ENCODE data around the gene GULP1.
"Not testable (repeated sequence)": the region's sequence is repeated elsewhere in the genome, so short reads cannot be mapped to it uniquely, and the experiment has no call there.

Gene GULP1

GRCh38 chr2:188492751-188493150 lies 201.1 kb downstream of the GULP1 start:
- no peak for DNase-seq

- no peak for DNase-seq
Measured at GRCh38 chr2:188494906-188495305, 203.2 kb downstream of the GULP1 start.

GRCh38 chr2:188495969-188496431 lies 204.3 kb downstream of the GULP1 start:
- DNase-seq = no peak

- DNase-seq = no peak
Measured at GRCh38 chr2:188497726-188498125, 206.1 kb downstream of the GULP1 start.

GRCh38 chr2:188503975-188504374 lies 212.3 kb downstream of the GULP1 start:
- DNase-seq = no peak

- DNase-seq = no peak
Measured at GRCh38 chr2:188506843-188507242, 215.2 kb downstream of the GULP1 start.

GRCh38 chr2:188511346-188511745 lies 219.7 kb downstream of the GULP1 start:
- DNase-seq = no peak

GRCh38 chr2:188512456-188512855 lies 220.8 kb downstream of the GULP1 start:
- peak; percentile 11 for DNase-seq

- no peak for DNase-seq
Measured at GRCh38 chr2:188515918-188516317, 224.2 kb downstream of the GULP1 start.

- DNase-seq = no peak
Measured at GRCh38 chr2:188517549-188518215, 226.0 kb downstream of the GULP1 start.

- no peak for DNase-seq
Measured at GRCh38 chr2:188518381-188518780, 226.7 kb downstream of the GULP1 start.

- DNase-seq = no peak
Measured at GRCh38 chr2:188519136-188519535, 227.5 kb downstream of the GULP1 start.

- DNase-seq = no peak
Measured at GRCh38 chr2:188522517-188522916, 230.8 kb downstream of the GULP1 start.

- DNase-seq = no peak
Measured at GRCh38 chr2:188523919-188524318, 232.2 kb downstream of the GULP1 start.

GRCh38 chr2:188524519-188525113 lies 232.9 kb downstream of the GULP1 start:
- DNase-seq = peak; percentile 66

- no peak for DNase-seq
Measured at GRCh38 chr2:188526701-188527100, 235.0 kb downstream of the GULP1 start.

- DNase-seq = no peak
Measured at GRCh38 chr2:188527141-188527540, 235.5 kb downstream of the GULP1 start.

- DNase-seq = no peak
Measured at GRCh38 chr2:188527581-188527993, 235.9 kb downstream of the GULP1 start.

GRCh38 chr2:188529710-188530109 lies 238.0 kb downstream of the GULP1 start:
- DNase-seq = no peak

- DNase-seq = no peak
Measured at GRCh38 chr2:188534875-188535274, 243.2 kb downstream of the GULP1 start.

GRCh38 chr2:188551671-188552070 lies 260.0 kb downstream of the GULP1 start:
- DNase-seq = no peak

- DNase-seq = no peak
Measured at GRCh38 chr2:188557081-188557480, 265.4 kb downstream of the GULP1 start.

- DNase-seq = not testable (repeated sequence)
Measured at GRCh38 chr2:188559455-188559854, 267.8 kb downstream of the GULP1 start.

GRCh38 chr2:188561473-188561979 lies 269.9 kb downstream of the GULP1 start:
- DNase-seq = no peak
